ENCODE results near the gene ABLIM2.

DNA sequence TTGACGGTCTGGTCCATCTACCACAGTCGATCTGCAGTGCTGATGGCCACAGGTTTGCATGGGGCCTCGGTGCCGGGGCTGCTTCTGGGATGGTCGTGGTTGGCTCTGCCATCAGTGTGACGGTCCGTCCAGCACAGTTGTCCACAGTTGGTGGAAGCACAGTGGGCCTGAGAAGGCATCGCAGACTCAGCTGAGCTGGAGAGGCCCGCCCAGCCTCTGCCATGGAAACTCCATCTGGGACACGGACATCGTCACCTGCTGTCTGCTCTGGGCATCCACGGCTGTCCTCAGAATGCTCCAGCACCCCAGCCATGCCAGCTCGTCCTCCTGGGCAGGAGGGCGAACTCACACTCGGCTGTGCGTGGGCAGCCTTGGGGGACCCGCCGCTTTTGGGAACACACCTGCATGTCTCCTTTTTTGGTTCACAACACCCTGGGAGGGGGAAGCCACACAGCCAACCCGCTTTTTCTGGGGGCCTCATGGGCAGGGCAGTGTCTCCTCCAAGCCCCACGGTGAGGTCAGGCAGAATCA, 33.0 kb downstream of the ABLIM2 start:
- TF ChIP-seq EZH2phosphoT487 (IDR thresholded peaks at IDR 0.05; ENCODE audit: borderline replicate concordance), result no peak
- TF ChIP-seq, protein P1, sequence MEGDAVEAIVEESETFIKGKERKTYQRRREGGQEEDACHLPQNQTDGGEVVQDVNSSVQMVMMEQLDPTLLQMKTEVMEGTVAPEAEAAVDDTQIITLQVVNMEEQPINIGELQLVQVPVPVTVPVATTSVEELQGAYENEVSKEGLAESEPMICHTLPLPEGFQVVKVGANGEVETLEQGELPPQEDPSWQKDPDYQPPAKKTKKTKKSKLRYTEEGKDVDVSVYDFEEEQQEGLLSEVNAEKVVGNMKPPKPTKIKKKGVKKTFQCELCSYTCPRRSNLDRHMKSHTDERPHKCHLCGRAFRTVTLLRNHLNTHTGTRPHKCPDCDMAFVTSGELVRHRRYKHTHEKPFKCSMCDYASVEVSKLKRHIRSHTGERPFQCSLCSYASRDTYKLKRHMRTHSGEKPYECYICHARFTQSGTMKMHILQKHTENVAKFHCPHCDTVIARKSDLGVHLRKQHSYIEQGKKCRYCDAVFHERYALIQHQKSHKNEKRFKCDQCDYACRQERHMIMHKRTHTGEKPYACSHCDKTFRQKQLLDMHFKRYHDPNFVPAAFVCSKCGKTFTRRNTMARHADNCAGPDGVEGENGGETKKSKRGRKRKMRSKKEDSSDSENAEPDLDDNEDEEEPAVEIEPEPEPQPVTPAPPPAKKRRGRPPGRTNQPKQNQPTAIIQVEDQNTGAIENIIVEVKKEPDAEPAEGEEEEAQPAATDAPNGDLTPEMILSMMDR (IDR thresholded peaks at IDR 0.05 in 2 of 3, conservative IDR thresholded peaks at IDR 0.05 in 1 of 3; ENCODE audit: borderline replicate concordance in 1 of 3, insufficient read depth in 1 of 3, low read depth in 2 of 3, low read length in 2 of 3), result no peak
- TF ChIP-seq POLR2A (IDR thresholded peaks at IDR 0.05; ENCODE audit: borderline replicate concordance, extremely low read depth, insufficient read depth, insufficient read length), result no peak
- TF ChIP-seq ZNF274 (IDR thresholded peaks at IDR 0.05; ENCODE audit: low read depth, low read length), result no peak
- no peak for TF ChIP-seq EGR1 (IDR thresholded peaks at IDR 0.05; ENCODE audit: low read depth)
- TF ChIP-seq, protein P2, sequence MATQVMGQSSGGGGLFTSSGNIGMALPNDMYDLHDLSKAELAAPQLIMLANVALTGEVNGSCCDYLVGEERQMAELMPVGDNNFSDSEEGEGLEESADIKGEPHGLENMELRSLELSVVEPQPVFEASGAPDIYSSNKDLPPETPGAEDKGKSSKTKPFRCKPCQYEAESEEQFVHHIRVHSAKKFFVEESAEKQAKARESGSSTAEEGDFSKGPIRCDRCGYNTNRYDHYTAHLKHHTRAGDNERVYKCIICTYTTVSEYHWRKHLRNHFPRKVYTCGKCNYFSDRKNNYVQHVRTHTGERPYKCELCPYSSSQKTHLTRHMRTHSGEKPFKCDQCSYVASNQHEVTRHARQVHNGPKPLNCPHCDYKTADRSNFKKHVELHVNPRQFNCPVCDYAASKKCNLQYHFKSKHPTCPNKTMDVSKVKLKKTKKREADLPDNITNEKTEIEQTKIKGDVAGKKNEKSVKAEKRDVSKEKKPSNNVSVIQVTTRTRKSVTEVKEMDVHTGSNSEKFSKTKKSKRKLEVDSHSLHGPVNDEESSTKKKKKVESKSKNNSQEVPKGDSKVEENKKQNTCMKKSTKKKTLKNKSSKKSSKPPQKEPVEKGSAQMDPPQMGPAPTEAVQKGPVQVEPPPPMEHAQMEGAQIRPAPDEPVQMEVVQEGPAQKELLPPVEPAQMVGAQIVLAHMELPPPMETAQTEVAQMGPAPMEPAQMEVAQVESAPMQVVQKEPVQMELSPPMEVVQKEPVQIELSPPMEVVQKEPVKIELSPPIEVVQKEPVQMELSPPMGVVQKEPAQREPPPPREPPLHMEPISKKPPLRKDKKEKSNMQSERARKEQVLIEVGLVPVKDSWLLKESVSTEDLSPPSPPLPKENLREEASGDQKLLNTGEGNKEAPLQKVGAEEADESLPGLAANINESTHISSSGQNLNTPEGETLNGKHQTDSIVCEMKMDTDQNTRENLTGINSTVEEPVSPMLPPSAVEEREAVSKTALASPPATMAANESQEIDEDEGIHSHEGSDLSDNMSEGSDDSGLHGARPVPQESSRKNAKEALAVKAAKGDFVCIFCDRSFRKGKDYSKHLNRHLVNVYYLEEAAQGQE (IDR thresholded peaks at IDR 0.05; ENCODE audit: low read depth), result no peak
- TF ChIP-seq, protein P3, sequence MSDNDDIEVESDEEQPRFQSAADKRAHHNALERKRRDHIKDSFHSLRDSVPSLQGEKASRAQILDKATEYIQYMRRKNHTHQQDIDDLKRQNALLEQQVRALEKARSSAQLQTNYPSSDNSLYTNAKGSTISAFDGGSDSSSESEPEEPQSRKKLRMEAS (IDR thresholded peaks at IDR 0.05), result no peak
- TF ChIP-seq POLR2AphosphoS5 (IDR thresholded peaks at IDR 0.05; ENCODE audit: low read depth, low read length), result no peak
- TF ChIP-seq EZH2 (IDR thresholded peaks at IDR 0.05), result no peak
- TF ChIP-seq ZBTB33 (IDR thresholded peaks at IDR 0.05; ENCODE audit: extremely low read depth, insufficient replicate concordance, low read length), result no peak
